NCI-H510A treated with DMSO at 0.1 percent for 48 hours (cell line): ENCODE data around the gene TNS3.

Experiments
- DNase-seq: peaks from one replicate; lab custom pipeline; 2025; lab: John Stamatoyannopoulos, UW

Gene TNS3

DNA sequence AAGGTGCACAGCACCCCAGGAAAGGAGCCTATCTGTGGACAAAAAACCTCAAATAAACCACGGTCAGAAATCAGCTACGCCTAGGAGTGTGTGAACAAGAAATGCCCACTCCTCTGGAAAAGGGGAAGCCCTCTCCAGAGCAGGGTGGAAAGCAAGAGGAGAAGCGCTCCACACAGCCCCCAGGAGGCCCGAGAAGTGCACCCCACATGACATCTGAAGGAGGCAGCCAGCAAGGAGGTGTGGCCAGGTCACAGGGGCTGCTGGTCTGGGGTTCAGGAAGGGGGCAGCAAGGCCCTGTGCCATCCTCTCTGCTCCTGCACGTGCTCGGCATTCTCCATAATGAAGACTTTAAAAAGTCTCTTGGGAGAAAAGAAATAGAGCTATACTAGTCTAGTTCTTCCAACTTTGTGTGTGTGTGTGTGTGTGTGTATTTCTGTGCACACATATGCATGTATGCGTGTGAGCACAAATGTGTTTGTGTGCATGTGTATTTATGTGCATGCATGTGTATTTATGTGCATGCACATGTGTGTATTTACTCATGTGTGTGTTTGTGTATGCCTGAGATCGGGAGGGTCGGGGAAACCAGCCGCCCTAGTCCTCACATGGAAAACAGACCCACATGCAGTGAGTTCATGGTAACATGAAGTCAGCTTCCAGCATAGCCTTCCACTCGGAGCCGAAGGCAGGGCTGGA is 76.5 kb downstream of the TNS3 start:
- no peak for DNase-seq

DNA sequence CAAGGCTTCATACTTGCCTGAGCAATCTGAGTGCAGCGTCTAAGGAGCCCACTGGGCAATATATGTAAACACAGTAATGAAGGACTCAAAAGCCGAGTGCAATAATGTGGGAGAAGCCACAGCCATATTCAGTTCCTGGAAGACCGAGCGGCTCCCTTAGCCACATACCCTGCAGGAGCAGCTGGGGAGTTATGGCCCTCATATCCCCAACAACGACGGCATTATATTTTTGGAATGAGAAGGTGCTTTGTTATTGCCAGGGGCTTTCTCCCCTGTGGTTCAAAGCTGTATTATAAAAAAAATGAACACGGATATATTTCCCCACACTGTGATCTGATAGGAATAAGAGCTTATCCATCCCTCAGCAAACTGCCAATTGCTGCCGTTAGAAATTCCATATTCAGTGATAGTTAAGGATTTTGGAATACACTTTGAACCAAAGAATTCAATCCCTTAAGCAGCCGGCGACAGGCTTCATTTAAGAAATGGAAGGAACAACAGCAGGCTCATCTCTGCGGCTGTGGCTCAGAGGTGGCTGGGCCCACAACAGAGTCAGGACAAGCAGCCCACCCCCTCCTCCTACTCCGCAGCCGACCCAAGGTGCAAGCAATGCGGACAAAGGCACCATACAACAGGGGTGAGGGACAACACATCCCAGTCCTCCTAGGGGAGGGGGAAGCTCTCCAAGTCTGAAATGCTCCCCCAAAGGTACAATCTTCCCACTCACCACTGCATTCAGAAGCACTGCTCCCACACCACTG is 77.2 kb downstream of the TNS3 start:
- DNase-seq, result no peak

DNA sequence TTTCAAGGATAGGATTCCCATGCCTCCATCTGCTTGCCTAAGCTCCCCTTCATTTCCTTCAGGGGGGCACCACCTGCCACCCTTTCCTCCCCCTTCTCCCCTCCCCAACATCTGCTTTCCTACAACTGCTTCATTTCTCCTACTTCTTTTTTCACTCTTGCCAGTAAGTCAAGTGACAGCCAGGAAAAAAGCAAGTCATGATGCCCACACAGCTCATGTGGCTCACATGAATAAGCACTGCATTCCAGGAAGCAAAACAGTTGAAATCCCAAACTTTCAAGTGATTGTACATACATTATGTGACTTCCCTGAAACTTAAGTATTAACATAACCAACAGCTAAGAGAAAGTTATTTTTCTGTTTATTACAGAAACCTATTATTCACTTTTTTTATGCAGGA is 78.6 kb downstream of the TNS3 start:
- DNase-seq, result no peak

DNA sequence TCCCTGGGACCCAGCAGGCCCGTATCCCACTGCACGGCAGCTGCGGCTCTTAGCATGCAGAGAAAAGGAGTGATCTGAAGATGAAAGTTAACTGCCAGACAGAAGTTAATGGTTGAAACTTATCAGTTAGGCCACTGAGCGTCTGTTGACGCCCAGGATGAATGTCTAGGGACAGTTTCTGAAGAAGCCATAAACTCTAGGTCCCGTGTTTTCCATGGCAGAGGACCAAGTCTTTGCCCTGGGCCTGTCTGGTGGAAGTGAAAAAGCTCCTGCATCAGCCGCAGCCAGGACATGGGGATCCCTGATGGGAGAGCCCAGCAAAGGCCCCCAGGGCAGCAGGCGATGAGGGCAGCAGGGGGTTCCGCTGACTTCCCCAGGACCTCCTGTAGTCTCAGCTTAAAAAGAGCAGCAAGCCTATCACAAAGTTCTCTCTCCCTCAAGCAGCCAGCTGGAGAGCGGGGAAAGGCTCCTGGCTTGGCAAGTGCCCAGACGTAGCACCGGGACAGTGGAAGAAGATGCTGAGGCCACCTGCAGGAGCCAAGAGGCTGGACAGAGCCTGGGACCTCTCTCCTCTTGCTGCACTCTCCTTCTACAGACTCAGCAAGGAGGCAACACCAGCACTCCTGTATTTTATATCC is 79.6 kb downstream of the TNS3 start:
- DNase-seq, result no peak

DNA sequence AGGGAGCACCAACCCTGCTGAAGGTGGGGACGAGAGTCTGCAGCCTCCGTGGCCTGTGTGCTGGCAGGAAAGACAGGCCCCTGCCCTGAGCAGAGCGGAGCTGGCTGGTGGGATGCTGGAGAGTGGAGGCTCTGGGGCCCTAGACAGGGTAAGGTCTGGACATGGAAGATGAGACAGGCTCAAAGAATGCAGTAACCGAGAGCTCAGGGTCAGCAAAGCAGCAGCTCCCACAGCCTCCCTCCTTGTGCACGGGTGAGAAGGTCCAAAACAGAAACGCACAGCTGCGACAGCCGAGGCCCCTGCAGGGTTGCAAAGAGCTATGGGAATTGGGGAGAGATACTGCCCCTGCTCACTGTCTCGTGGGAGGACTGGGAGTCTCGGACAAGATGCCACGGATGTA is 80.5 kb downstream of the TNS3 start:
- DNase-seq, result no peak

DNA sequence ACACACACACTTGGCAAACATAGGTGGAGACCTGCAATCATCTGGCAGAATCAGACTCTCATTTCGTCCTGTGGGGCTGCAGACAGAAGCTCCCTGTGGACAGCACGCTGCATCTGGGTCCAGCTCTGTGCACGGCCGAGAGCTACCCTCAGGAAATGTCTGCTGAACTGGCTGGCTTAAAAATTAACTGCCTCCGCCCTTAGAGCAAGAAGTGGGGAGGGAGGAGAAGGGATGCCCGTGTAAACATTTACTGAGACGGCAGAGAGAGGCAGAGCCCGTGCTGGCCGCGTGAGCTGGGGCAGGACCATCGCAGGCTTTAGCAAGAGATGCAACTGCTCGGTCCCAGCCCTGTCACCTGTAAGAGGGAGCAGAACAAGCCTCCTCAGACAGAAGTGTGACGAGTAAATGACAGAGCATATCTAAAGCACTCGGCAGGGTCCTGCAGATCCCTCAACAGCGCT is 81.8 kb downstream of the TNS3 start:
- no peak for DNase-seq

DNA sequence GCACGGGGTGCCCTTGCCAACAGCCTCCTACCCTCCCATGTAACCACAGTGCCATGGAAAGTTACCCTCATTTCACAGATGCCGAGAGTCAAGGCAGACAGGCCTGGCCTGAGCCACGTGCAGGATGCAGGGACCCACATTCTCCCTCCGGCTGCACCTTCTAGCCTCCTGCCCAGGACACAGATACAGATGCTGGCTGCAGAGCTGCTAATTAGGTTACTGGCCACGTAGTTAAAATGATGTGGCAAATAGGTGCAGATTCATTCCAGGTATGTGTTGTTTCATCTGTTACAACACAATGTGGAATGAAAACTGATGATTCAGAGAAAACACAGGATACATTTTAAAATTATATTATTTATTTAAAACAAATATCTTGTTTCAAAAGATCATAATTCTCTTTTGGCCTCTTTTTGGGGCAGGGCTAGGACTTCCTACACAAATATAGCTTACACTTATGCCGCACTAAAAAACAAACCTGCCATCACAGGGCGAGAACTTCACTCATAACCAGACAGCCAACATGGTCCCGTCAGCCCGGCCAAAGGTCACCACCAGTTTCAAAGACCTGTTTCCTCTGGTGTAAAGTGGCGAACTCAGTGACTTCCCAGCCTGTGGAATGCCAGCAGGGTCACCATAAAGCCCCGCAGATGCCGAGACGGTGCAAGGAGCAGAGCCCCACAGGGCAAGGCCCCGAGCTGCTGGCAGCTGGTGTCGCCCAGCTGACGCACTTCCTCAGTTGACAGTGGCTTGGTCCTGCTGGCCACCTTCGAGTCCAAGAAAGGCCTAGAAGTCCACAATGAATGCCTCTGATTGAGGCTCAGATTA is 83.5 kb downstream of the TNS3 start:
- no peak for DNase-seq

DNA sequence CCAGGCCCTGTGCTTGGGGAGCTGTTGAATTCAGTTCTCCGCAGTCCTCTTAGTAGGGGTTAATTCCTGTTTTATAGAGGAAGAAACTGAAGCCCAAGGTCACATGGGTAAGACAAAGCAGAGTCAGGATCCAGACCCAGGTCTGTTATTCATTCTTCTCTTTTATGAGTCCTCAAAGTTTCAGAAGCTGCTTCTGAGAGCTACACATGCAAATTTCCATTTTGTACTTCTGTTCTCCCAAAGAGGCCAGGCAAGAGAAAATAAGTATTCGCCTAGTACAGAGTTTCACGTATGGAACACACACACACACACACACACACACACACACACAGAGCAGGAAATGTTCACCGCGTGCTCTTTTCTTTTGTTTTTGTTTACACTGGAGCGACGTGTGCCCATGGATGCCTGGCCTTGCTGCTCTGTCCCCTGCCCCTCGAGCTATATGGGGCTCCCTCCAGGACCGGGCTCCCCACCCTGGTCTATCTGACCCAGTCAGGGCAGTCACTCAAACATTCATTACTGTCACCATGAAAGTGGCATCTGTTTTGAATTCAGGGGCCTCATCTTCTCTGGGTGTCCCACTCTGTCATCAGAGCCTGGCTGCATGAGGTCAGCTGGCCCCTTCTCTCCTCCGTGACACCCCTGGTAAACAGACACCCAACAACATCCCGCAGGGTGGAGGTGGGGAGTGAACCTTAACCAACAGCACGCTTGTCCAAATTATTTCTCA is 84.4 kb downstream of the TNS3 start:
- DNase-seq, result peak; percentile 8

DNA sequence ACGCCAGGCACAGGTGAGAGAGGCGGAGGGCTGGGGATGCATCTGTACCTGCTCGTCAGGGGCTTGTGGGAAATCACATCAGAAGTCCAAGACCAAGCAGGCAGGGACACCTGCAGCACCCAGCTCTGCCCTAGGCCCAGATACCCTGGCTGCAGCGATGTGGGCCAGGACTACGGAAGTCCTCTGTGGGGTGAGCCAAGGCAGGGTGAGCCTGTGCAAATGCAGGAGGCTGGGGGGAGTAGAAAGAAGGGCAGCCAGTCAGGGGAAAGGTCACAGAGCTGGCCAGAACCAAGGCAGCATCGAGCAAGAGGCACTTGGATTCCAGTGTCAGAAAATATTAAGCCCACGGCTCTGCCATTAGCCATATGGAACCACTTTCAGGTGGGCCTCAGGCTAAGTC is 85.2 kb downstream of the TNS3 start:
- DNase-seq, result no peak

DNA sequence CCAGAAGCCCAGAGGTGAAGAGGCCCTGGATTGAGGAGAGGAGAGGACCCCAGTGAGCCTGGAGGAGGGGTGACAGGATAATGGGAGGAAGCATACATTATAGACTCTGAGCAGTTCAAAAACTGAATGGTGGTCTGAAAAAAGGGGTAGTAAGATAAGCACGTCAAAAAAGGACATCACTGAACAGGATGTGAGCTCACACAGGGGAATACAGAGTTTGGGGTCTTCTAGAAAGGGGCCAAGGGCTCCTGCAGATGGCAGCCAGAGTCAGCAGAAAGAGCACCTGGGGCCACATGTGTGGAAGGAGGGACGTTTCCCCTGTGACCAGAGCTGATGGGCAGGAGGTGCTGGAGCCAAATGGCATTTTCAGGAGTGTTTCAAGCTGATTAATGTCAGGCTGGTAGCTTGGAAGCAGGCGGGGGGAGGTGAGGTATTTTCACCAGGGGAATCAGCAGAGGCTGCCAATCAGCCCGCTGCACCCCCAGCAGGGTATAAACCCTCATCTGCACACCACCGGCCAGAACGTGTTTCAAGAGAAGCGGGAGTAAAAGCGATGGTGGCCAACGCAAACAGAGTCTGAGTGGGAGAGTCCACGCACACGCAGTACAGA is 85.8 kb downstream of the TNS3 start:
- no peak for DNase-seq

DNA sequence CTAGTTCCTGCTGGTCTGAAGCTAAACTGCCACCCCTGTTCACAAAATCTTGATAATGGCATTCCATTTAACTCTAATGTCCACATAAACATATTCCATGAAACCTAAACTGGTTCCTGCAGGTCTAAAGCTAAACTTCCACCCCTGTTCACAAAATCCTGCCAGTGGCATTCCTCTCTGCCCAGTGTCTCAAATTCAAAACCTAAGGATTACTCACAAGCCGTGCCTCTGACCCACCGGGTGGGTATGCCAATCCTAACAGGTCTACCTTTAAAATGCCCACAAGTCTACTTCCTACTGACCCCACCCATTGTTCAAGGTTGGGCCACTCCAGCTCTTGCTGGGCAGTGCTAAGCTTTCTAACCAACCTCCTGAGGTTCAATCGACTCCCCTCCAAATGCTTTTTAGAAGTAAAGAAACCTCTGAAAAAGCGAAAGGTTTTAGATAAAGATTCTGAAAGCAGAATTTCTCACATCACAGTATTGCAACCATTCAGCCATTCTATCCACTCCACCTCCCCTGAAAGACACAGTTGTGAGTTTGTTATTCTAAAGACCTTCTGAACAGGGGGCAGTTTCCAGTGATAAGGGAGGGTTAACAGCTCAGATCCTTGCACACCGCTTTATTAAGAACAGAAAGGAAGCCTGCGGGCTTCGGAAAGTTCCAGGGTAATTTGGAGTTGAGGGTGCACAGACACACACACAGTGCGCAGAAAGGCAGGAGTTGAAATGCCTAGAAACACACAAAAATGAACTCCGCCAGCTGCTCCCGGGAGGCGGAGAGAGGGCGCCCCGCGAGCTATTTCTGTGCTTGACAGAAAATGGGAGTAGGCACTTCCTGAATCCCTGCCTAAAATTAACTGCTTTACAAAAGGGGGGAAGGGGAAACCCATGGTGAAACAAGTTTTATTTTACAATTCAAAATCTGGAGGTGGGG is 87.7 kb downstream of the TNS3 start:
- no peak for DNase-seq

DNA sequence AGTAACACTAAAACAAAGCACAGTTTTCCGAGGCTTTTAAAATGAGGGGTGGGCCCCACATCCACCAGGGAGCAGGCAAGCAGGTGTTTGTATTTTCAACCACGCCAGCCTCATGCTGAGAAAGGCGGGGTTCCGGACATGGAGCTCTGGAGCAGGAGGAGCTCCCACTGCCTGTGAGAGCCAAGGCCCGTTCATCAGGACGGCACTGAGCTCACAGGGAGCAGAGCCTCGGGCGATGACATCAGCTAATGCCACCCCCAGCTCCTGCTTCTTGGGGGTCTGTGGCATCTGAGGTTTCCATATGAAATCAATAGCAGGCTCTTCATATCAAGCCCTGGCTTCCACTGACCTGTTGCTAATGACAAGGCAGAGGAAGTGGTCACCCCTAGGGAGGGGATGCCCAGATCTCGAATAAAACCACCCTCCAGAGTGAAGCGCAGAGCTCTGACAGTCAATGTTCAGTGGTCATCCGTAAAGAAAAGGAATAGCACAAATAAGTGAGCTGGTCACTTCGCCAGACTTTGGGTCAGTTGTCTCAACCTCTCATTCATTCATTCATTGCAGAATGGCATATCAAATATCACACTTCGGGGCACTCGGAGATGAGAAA is 89.1 kb downstream of the TNS3 start:
- no peak for DNase-seq

DNA sequence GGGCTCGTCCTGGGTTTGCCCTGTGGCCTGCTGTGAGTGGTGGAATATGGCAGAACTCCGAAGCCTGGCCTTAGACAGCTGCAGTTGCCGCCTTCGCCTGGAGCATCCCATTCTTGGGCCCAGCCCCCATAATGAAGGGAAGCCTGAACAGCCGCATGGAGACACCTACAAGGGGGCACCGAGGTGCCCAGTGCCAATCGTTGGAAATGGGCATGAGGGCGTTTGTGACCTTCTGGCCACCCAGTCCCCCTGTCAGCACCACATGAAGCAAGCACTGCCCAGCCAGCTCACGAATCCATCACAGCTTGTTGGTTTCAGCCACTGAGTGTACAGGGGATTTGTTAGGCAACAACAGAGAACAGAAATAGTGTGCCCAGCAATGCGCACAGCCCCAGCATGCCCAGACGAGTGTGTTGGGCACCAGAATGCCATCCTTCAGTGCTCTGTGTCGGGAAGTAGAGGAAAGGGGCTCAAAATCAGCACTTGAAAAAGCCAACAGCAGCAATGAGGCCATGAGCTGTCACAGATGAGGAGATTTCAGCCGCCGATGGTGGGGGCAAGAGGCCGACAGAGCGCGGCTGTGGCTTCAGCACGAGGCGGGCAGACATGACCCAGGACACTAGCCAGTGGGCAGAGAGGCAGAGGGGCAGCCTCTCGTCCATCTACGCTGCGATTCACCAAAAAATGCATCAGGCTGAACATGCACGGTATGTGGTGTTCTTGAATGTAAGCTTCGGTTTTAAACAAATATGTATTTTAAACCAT is 91.2 kb downstream of the TNS3 start:
- DNase-seq, result no peak

DNA sequence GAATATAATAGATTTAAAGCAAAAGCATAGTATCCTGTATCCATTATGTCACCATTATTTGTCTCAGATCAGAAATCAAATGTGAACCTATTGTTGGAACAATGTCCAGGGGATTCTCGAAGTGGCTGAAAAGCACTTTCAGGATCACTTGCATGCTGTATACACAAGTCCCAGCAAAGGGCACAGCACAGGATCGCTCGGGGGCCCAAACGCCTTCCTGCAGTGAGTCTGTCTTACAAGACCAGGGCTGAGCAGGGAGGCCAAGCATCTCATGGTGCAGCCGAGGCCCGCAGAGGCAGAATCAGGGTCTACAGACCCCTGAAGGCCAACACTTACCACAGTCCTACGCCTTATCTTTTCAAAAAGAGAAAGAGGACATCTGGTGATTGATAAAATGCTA is 92.3 kb downstream of the TNS3 start:
- DNase-seq, result no peak

DNA sequence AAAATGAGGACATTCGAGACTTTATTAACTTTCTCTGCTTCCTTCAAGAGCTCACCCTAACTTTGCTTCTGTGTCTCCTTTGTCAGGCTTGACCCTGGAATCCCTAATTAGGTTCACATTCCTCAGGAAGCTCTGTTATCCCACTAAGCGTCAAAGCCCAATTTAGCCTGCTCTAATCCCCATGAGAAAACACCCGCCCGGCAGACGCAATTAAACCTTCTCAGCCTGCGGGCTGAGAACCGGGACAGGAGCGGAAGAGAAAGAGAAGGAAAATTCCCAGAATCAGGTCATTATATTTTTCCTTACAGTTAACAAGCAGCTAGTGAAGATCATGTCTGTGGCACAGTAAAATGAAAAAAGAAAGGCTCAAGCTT is 93.0 kb downstream of the TNS3 start:
- DNase-seq, result no peak

DNA sequence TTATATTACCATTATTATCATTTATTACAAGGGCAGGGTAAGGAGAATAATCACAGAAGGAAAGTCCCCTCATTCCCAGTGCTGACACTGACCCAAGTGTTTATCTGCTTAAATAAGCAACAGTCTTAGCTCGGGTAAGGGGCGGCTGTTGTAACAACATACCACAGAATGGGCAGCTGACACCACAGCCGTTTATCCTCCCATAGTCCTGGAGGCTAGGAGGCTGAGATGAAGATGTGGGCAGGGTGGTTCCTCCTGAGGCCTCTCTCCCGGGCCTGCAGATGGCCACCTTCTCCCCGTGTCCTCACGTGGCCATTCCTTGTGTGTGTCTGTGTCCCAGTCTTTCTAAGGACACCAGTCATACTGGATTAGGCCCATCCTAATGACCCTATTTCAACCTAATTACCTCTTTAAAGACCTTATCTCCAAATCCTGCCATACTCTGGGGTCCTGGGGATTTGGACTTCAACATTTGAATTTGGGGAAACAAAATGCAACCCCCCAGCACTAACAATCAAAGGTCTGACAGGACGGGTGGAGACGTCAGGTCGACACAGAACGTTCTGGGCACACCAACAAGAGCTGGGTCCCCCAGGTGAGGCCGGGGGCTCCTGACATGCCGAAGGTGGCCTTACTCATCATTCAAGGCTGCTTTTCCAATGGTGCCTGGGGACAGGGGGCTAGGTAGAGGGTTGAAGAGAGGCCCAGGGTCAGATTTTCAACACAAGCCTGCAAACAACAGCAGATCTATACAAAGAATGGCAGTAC is 93.5 kb downstream of the TNS3 start:
- no peak for DNase-seq

DNA sequence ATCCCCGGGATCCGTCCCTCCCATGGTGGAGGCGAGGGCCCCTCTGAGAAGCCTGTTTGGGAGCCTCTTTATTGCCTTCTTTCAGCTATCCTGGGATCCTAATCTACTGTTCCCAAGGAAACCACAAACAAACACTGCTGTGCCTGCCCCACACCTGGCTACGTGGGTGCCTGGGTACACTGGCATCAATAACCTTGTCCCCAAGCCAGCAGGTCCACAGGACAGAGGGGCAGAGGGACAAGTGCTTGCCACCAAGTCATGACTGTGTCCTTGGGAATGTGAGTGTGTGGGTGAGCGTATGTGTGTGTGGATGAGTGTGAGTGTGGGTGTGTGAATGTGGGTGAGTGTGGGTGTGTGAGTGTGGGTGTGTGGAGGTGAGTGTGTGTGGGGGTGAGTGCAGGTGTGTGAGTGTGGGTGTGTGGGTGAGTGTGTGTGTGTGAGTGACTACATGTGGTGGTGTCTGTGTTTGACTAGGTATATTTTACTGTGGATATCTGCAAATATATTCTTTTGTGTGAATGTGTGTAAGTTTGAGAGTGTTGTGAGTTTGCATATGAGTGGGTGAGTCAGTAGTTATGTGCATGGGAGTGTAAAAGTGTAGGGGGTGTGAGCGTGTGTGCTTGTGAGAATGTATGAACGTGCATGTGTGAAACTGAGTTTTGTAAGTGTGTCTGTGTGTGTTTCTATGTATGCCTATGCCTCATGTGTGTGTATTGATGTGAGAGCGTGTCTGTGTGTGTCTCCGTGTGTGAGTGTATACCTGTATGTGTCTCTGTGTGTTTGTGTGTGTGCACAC is 96.1 kb downstream of the TNS3 start:
- DNase-seq, result no peak
